ENCODE data around the gene MAFG.
"Not testable (repeated sequence)": the region's sequence is repeated elsewhere in the genome, so short reads cannot be mapped to it uniquely, and the experiment has no call there.

MAFG gene

GRCh38 chr17:81957691-81958432 is 30.3 kb upstream of the MAFG start:
- TF ChIP-seq, protein P1, sequence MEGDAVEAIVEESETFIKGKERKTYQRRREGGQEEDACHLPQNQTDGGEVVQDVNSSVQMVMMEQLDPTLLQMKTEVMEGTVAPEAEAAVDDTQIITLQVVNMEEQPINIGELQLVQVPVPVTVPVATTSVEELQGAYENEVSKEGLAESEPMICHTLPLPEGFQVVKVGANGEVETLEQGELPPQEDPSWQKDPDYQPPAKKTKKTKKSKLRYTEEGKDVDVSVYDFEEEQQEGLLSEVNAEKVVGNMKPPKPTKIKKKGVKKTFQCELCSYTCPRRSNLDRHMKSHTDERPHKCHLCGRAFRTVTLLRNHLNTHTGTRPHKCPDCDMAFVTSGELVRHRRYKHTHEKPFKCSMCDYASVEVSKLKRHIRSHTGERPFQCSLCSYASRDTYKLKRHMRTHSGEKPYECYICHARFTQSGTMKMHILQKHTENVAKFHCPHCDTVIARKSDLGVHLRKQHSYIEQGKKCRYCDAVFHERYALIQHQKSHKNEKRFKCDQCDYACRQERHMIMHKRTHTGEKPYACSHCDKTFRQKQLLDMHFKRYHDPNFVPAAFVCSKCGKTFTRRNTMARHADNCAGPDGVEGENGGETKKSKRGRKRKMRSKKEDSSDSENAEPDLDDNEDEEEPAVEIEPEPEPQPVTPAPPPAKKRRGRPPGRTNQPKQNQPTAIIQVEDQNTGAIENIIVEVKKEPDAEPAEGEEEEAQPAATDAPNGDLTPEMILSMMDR (IDR thresholded peaks at IDR 0.05), result no peak
- DNase-seq (ENCODE audit: low spot score), result no peak
- no peak overlapping the region for H3K4me3 ChIP-seq
- H3K27ac ChIP-seq, result no peak overlapping the region

- TF ChIP-seq, protein P1 (IDR thresholded peaks at IDR 0.05), result no peak
- DNase-seq (ENCODE audit: low spot score), result no peak
- H3K4me3 ChIP-seq, result no peak overlapping the region
- H3K27ac ChIP-seq, result no peak overlapping the region
Measured at GRCh38 chr17:81956607-81957589, 29.4 kb upstream of the MAFG start.

DNA sequence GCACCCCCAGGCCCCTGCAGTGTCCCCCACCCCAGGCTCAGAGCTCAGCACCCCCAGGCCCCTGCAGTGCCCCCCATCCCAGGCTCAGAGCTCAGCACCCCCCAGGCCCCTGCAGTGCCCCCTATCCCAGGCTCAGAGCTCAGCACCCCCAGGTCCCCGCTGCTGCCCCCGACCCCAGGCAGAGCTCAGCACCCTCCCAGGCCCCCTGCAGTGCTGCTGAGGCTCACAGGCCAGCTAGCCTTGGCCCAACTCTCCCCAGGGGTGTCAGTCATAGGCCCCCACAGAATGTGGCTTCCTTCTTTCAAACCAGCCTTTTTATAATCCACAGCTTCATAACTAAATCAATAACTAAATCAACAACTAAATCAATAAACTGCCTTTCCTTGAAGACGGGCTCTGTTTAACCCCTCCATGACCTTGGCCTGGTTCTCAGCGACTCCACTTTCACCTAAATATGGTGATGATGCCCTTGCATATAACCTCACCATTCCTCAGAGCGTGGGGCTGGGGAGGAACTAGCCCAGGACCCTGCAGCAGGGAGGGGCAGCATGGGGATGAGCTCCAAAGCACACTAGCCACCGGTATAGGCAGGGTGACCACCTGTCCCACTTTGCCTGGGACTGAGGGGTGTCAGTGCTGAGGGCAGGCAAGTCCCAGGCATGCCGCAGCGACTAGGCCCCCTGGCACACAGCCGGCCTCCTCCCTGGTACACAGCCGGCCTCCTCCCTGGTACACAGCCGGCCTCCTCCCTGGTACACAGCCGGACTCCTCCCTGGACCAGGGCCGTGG is 28.4 kb upstream of the MAFG start:
- TF ChIP-seq, protein P1 (IDR thresholded peaks at IDR 0.05), result no peak
- no peak overlapping the region for H3K4me3 ChIP-seq
- no peak overlapping the region for H3K27ac ChIP-seq
- no peak for DNase-seq (ENCODE audit: low spot score)

- TF ChIP-seq, protein P1 (IDR thresholded peaks at IDR 0.05), result no peak
- Histone ChIP-seq H3K27ac (no peak overlapping the region), H3K4me3 (no peak overlapping the region)
- no peak for DNase-seq (ENCODE audit: low spot score)
Measured at GRCh38 chr17:81955058-81955681, 27.6 kb upstream of the MAFG start.

DNA sequence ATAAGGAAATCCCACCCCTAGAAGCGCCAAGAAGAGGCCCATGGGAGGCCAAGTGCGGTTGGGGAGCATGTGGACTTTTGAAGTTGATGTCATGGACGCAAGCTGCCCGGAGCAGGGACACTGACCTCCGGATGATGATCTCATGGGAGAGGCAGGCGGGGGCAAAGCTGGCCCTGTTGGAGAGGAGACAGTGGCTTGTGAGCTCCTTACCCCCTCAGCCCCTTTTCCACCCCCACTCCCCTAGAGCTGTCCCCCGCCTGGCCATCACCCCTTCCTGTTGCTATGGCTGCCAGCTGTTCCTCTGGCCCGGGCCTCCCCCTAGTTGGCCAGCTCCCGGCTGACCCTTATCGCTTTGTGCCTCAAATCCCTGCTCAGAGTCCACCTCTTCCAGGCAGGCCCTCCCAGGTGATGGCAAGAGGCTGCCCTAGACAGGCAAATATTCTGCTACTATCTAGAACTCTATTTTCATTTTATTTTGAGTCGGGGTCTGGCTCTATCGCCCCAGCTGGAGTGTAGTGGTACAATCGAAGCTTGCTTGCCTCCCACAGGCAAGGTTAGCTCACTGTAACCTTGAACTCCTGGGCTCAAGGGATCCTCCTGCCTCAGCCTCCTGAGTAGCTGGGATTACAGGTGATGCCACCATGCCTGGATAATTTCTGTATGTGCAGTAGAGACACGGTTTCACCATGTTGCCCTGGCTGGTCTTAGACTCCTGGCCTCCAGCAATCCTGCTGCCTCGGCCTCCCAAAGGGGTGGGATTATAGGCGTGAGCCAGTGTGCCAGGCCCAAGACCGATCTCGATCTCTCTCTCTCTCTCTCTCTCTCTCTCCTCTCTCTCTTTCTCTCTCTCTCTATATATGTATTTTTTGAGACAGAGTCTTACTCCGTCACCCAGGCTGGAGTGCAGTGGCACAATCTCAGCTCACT is 26.9 kb upstream of the MAFG start:
- TF ChIP-seq, protein P1 (IDR thresholded peaks at IDR 0.05), result no peak
- DNase-seq (ENCODE audit: low spot score), result no peak
- H3K4me3 ChIP-seq, result no peak overlapping the region
- H3K27ac ChIP-seq, result no peak overlapping the region

- not testable (repeated sequence) for H3K27ac ChIP-seq; DNase-seq (ENCODE audit: low spot score); H3K4me3 ChIP-seq
Measured at GRCh38 chr17:81953443-81953842, 25.9 kb upstream of the MAFG start.
